Measurements from ENCODE around the gene CELSR1.

Gene CELSR1

DNA sequence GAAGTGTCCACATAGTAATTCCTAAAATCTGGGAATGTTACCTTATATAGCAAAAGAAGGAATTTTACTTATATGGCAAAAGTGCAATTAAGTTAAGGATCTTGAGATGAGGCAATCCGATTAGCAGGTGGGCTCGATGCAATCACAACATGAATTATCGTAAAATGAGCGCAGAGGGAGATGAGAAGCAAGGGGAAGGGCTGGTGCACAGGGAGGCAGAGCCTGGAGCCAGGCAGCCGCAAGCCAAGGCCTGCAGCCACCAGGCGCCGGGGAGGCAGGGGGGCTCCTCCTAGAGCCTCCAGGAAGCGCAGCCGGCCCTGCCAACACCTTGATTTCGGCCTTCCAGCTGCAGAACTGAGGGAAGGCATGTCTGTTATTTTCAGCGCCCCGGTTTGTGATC, 85.7 kb downstream of the CELSR1 start:
- TF ChIP-seq POLR2AphosphoS5 (IDR thresholded peaks at IDR 0.05; ENCODE audit: low read depth, low read length) (no peak), POLR2A (IDR thresholded peaks at IDR 0.05; ENCODE audit: low read depth, low read length) (no peak), TAF1 (IDR thresholded peaks at IDR 0.05; ENCODE audit: borderline replicate concordance, low read depth, low read length) (no peak)
- DNase-seq (ENCODE audit: insufficient read length) (no peak), FAIRE-seq (no peak)

GRCh38 chr22:46450931-46451561, 86.4 kb downstream of the CELSR1 start:
- TF ChIP-seq TAF1 (IDR thresholded peaks at IDR 0.05; ENCODE audit: borderline replicate concordance, low read depth, low read length): no peak
- TF ChIP-seq POLR2A (IDR thresholded peaks at IDR 0.05; ENCODE audit: low read depth, low read length): no peak
- TF ChIP-seq POLR2AphosphoS5 (IDR thresholded peaks at IDR 0.05; ENCODE audit: low read depth, low read length): no peak
- FAIRE-seq: no peak
- no peak for DNase-seq (ENCODE audit: insufficient read length)

DNA sequence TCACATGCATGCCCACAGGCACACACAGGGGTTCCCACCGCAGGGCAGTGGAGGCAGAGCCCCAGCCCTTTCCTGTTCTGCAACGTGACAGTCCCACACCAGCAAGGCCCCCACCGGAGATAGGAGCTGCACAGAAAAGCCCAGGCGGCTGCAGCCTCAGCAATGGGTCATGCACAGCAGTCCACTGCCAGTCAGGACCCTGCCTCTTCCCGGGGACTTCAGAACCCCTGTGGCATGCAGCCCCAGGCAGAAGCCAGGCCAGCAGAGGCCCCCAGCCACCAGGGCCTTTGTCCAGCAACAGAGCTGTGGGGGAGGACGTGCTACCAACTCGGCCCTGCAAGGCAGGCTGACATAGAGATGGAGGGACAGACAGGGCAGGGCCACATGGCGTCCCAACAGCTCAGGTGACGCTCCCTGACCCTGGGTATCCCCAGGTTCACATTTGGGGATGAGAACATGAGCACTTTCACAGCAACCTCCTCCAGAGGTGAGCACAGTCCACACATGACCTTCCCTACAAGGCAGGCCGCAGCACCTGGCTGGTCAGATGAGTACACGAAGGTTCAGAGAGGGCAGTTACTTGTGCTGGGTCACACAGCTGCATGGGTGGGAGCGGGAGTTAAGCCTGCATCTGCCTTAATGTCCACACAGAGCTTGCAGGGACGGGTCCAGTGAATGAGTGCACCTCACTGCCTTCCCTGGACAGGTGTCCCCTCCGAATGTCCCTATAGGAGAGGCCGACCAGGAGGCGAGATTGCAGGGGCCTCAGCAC, 87.3 kb downstream of the CELSR1 start:
- FAIRE-seq (no peak), DNase-seq (ENCODE audit: insufficient read length) (no peak)
- TF ChIP-seq TAF1 (IDR thresholded peaks at IDR 0.05; ENCODE audit: borderline replicate concordance, low read depth, low read length) (no peak), POLR2AphosphoS5 (IDR thresholded peaks at IDR 0.05; ENCODE audit: low read depth, low read length) (no peak), POLR2A (IDR thresholded peaks at IDR 0.05; ENCODE audit: low read depth, low read length) (no peak)

DNA sequence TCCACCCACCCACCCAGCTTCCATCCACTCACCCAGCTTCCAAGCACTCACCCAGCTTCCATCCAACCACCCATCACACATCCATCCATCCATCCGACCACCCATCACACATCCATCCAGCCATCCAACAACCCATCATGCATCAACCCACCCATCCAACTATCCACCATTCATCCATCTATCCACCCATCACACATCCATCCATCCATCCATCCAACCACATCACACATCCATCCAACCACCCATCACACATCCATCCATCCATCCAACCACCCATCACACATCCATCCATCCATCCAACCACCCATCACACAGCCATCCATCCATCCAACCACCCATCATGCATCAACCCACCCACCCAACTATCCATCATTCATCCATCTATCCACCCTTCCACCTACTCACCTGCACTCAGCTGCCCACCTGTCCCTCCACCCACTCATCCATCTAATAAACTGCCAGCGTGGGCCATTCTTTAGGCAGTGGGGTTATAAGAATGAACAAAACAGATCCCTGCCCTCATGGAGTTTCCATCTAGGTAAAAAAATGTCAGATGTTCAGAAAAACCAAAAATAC, 88.2 kb downstream of the CELSR1 start:
- no peak for TF ChIP-seq POLR2A (IDR thresholded peaks at IDR 0.05; ENCODE audit: low read depth, low read length)
- TF ChIP-seq POLR2AphosphoS5 (IDR thresholded peaks at IDR 0.05; ENCODE audit: low read depth, low read length): no peak
- TF ChIP-seq TAF1 (IDR thresholded peaks at IDR 0.05; ENCODE audit: borderline replicate concordance, low read depth, low read length): no peak
- DNase-seq (ENCODE audit: insufficient read length): no peak
- FAIRE-seq: no peak

DNA sequence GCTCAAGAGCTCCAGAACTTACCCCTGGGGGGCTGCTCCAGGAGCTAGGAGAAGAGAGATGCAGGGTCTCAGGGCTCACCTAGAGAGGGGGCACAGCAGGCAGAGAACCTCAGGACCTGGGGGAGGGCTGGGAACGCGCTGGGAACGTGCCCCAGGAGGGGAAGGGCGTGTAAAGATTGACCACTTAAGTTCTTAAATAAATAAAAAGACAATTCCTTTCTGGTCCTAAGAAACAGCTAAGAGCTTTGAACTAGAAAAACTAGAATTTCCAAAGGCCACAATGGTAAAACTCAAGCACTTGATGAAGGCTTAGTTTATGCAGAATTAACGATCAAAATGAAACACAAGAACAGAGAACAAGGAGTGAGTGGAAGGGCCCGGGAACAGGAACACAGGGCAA, 89.1 kb downstream of the CELSR1 start:
- TF ChIP-seq TAF1 (IDR thresholded peaks at IDR 0.05; ENCODE audit: borderline replicate concordance, low read depth, low read length) (no peak), POLR2A (IDR thresholded peaks at IDR 0.05; ENCODE audit: low read depth, low read length) (no peak), POLR2AphosphoS5 (IDR thresholded peaks at IDR 0.05; ENCODE audit: low read depth, low read length) (no peak)
- no peak for DNase-seq (ENCODE audit: insufficient read length)
- no peak for FAIRE-seq

GRCh38 chr22:46447906-46448305, 89.5 kb downstream of the CELSR1 start:
- no peak for DNase-seq (ENCODE audit: insufficient read length)
- TF ChIP-seq POLR2A (IDR thresholded peaks at IDR 0.05; ENCODE audit: low read depth, low read length) (no peak), TAF1 (IDR thresholded peaks at IDR 0.05; ENCODE audit: borderline replicate concordance, low read depth, low read length) (no peak), POLR2AphosphoS5 (IDR thresholded peaks at IDR 0.05; ENCODE audit: low read depth, low read length) (no peak)
- no peak for FAIRE-seq

DNA sequence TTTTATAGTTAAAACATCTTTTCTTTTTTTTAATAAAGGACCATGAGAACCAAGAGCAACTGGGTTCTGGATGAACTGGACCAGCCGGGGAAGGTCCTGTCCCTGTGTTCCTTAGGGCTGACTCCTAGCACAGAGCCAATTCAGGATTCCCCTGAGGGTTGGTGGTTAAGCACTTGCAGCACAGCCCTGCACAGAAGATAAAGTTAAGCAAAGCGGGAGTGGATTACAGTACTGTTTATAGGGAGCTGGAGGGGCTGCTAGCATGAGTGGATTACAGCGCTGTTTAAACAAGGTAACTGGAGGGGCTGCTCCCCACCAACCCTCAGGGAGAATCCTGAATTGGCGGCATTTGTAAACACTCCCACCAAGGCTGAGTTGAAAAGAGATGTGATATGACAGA, 90.6 kb downstream of the CELSR1 start:
- FAIRE-seq: no peak
- TF ChIP-seq POLR2AphosphoS5 (IDR thresholded peaks at IDR 0.05; ENCODE audit: low read depth, low read length) (no peak), POLR2A (IDR thresholded peaks at IDR 0.05; ENCODE audit: low read depth, low read length) (no peak), TAF1 (IDR thresholded peaks at IDR 0.05; ENCODE audit: borderline replicate concordance, low read depth, low read length) (no peak)
- DNase-seq (ENCODE audit: insufficient read length): no peak

- FAIRE-seq (no peak), DNase-seq (ENCODE audit: insufficient read length) (no peak)
These were observed 91.5 kb downstream of the CELSR1 start for GRCh38 chr22:46445771-46446420.

DNA sequence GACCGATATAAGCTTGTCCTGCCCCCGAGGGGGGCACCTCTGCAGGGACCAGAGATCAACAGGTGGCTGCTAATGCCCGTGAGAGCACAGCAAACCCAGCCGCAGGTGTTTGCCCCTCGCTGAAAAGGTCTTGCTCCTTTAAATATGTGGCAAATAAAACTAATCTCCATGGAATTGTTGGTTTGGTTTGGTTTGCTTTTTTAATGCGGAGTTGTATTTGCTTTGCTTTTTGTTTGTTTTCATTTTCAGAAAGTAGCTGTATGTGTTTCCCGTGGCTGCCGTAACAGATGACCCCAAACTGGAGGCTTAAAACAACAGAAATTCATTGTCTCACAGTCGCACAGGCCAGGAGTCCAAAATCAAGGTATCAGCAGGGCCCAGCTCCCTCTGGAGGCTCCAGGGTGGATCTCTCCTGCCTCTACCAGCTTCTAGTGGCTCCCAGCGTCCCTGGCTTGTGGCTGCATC, 93.0 kb downstream of the CELSR1 start:
- TF ChIP-seq POLR2A (IDR thresholded peaks at IDR 0.05; ENCODE audit: low read depth, low read length): no peak
- TF ChIP-seq TAF1 (IDR thresholded peaks at IDR 0.05; ENCODE audit: borderline replicate concordance, low read depth, low read length): no peak
- TF ChIP-seq POLR2AphosphoS5 (IDR thresholded peaks at IDR 0.05; ENCODE audit: low read depth, low read length): no peak
- FAIRE-seq: no peak
- DNase-seq (ENCODE audit: insufficient read length): no peak

More at GRCh38 chr22:46445771-46446420, 91.5 kb downstream of the CELSR1 start:
- no peak for TF ChIP-seq TAF1 (IDR thresholded peaks at IDR 0.05; ENCODE audit: borderline replicate concordance, low read depth, low read length)
- TF ChIP-seq POLR2AphosphoS5 (IDR thresholded peaks at IDR 0.05; ENCODE audit: low read depth, low read length): no peak
- no peak for TF ChIP-seq POLR2A (IDR thresholded peaks at IDR 0.05; ENCODE audit: low read depth, low read length)

DNA sequence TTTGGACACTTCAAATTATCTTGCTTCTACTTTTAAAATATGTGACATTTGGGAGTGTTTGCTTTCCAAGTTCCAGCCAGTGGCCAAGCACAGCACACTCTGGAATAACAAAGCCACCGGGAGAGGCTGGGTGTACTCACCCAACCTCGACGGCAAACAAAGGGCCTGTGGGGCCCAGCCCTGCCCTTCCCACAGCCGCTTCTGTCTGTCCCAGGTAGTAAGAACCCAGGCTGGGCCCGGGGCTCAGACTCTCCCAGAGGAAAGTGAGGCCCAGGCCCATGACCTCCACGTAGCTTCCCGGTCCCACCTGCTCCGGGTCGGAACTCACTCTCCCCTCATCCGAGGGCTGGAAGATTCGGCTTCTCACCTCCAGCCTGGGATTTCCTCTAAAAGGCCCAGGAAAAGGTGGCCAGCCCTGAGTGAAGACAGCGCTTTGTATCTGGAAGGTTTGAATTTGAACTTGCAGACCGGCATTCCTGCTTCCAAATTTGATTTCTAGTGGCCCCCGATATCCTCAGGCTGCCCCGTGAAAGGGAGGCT, 93.5 kb downstream of the CELSR1 start:
- TF ChIP-seq POLR2A (IDR thresholded peaks at IDR 0.05; ENCODE audit: low read depth, low read length): no peak
- no peak for TF ChIP-seq TAF1 (IDR thresholded peaks at IDR 0.05; ENCODE audit: borderline replicate concordance, low read depth, low read length)
- no peak for TF ChIP-seq POLR2AphosphoS5 (IDR thresholded peaks at IDR 0.05; ENCODE audit: low read depth, low read length)
- FAIRE-seq (no peak), DNase-seq (ENCODE audit: insufficient read length) (no peak)

Data from GM12892 (cell line).